Lower leg skin (tissue), 4 donors: Measurements from ENCODE around the gene ZFP90. TPM values are rescaled to one million over a fixed set of nuclear protein-coding genes. Genes with fewer than 3 reads are reported as not detected.

Experiments used
- DNase-seq, 2 donors: peaks; one replicate each; pipeline ENCODE4 v3.0.0-alpha.2; 2019; ENCODE audit warnings: low spot score in 2 of 2
- H3K4me3 ChIP-seq: fragments of 200-600 bp; sonication (generic); 2 replicates; pipeline ENCODE4 v1.5.1; 2017; ENCODE audit warnings: mild to moderate bottlenecking, low read depth; ENCODE audit not compliant: poor library complexity, severe bottlenecking
- CTCF ChIP-seq, 3 donors: fragments of 450-650 bp; IDR thresholded peaks; one replicate each; pipeline ENCODE4 v1.5.1; 2016; ENCODE audit warnings: antibody characterized with exemption in 3 of 3, mild to moderate bottlenecking in 3 of 3, moderate library complexity in 2 of 3
- POLR2A ChIP-seq, 2 donors: fragments of 450-650 bp; IDR thresholded peaks; one replicate each; pipeline ENCODE4 v1.6.1; 2016 to 2017; ENCODE audit warnings: antibody characterized with exemption in 2 of 2, mild to moderate bottlenecking in 1 of 2, moderate library complexity in 1 of 2
- WGBS, 2 donors: methylation state at CpG; one replicate each; pipeline ENCODE4 v1.1.5; 2018; 5-methylcytosine and 5-hydroxymethylcytosine counted together
- intact Hi-C: fragments of 100-400 bp; cut with DNase I; formaldehyde crosslinking; loops from one replicate; pipeline ENCODE4 v1.15.0; 2023; ENCODE audit warnings: low total_unique reads
- total RNA-seq, 4 donors: library from RNA; depleted of rRNA; stranded (reverse); fragments of >200 nt; gene quantifications; one replicate each; pipeline ENCODE4 v1.1.0, GENCODE V29; 2016

Gene ZFP90
- total RNA-seq = 10 to 100 TPM; 14.5 to 32.6 (median 18.5) TPM

GRCh38 chr16:68538880-68539701, at the start of gene ZFP90:
Gene ZFP90 (plus strand): TSS chr16:68539291. CDS start chr16:68539793, 502 bp downstream.
- DNase-seq = peak; percentile 69 to 97
- 2 to 4% methylated on average over 31 to 35 of the region's 71 CpGs for WGBS, 2 donors
- TF ChIP-seq CTCF (IDR thresholded peaks at IDR 0.05) (no peak), POLR2A (IDR thresholded peaks at IDR 0.05) (no peak)
- intact Hi-C loops = loop anchor here (10.0 kb wide), 1 partner anchor 586 kb away; no protein-coding TSS in a partner anchor
- peak within 1 kb of the TSS; percentile 92 for H3K4me3 ChIP-seq

GRCh38 chr16:68490358-68490757, 48.7 kb upstream of the ZFP90 start:
- intact Hi-C loops = no loop called here
- 44 to 69% methylated on average over 1 of the region's 1 CpG for WGBS, 2 donors
- no peak overlapping the region for H3K4me3 ChIP-seq
- TF ChIP-seq POLR2A (IDR thresholded peaks at IDR 0.05) (no peak), CTCF (IDR thresholded peaks at IDR 0.05) (no peak)
- no peak for DNase-seq

GRCh38 chr16:68490829-68491575, 48.1 kb upstream of the ZFP90 start:
- 41 to 42% methylated on average over 12 to 13 of the region's 13 CpGs for WGBS, 2 donors
- H3K4me3 ChIP-seq = no peak overlapping the region
- no peak for TF ChIP-seq POLR2A (IDR thresholded peaks at IDR 0.05)
- no peak for TF ChIP-seq CTCF (IDR thresholded peaks at IDR 0.05)
- intact Hi-C loops = no loop called here
- peak in 1 of 2 donors; percentile 43 for DNase-seq

GRCh38 chr16:68491576-68491950, 47.5 kb upstream of the ZFP90 start:
- no peak overlapping the region for H3K4me3 ChIP-seq
- WGBS, 2 donors = 80 to 84% methylated on average over 13 to 14 of the region's 14 CpGs
- DNase-seq = no peak
- TF ChIP-seq CTCF (IDR thresholded peaks at IDR 0.05) (no peak), POLR2A (IDR thresholded peaks at IDR 0.05) (no peak)
- intact Hi-C loops = no loop called here

GRCh38 chr16:68492151-68492542, 46.9 kb upstream of the ZFP90 start:
- no peak for TF ChIP-seq CTCF (IDR thresholded peaks at IDR 0.05)
- no peak for TF ChIP-seq POLR2A (IDR thresholded peaks at IDR 0.05)

More at GRCh38 chr16:68492151-68492542, 46.9 kb upstream of the ZFP90 start:
- intact Hi-C loops = no loop called here
- no peak for DNase-seq
- WGBS, 2 donors = 84 to 88% methylated on average over 11 of the region's 11 CpGs
- no peak overlapping the region for H3K4me3 ChIP-seq
